Measurements from ENCODE around the gene TRIM71. TPM values are rescaled to one million over a fixed set of nuclear protein-coding genes. Genes with fewer than 3 reads are reported as not detected.

TRIM71 gene
- polyA plus RNA-seq, 1 donor from 2014 or later, result 4.0 TPM

GRCh38 chr3:32912046-32912445, 94.2 kb downstream of the TRIM71 start:
- H3K9me2 ChIP-seq (ENCODE audit: insufficient read depth, low read length), result no peaks in the 10 kb centered on the region
- no peak overlapping the region for H2AFZ ChIP-seq (ENCODE audit: low read depth, low read length)
- no peak overlapping the region for H3K9ac ChIP-seq (ENCODE audit: low read length)
- no peak overlapping the region for H3K27ac ChIP-seq (ENCODE audit: low read length)
- H3K36me3 ChIP-seq (ENCODE audit: insufficient read depth, low read length), result no peaks in the 10 kb centered on the region
- H3K4me3 ChIP-seq (ENCODE audit: low read length), result no peak overlapping the region
- no peaks in the 10 kb centered on the region for H3K79me2 ChIP-seq (replicated peaks; ENCODE audit: insufficient read depth, low read length)
- TF ChIP-seq POLR2AphosphoS5 (IDR thresholded peaks at IDR 0.05) (no peak), EP300 (conservative IDR thresholded peaks at IDR 0.05; ENCODE audit: poor library complexity, severe bottlenecking) (no peak), CTCF (IDR thresholded peaks at IDR 0.05; ENCODE audit: poor library complexity, severe bottlenecking) (no peak), REST (IDR thresholded peaks at IDR 0.05; ENCODE audit: borderline replicate concordance) (no peak), SMC3 (conservative IDR thresholded peaks at IDR 0.05; ENCODE audit: poor library complexity) (no peak), TAF1 (IDR thresholded peaks at IDR 0.05; ENCODE audit: low read depth) (no peak), MXI1 (conservative IDR thresholded peaks at IDR 0.05; ENCODE audit: poor library complexity, severe bottlenecking) (no peak), EZH2 (IDR thresholded peaks at IDR 0.05; ENCODE audit: borderline replicate concordance, insufficient read depth, low read length, poor library complexity, severe bottlenecking) (no peak)
- H3F3A ChIP-seq (ENCODE audit: insufficient read depth, low read length, poor library complexity, severe bottlenecking), result no peaks in the 10 kb centered on the region
- no peaks in the 10 kb centered on the region for H4K20me1 ChIP-seq (ENCODE audit: insufficient read depth)
- no peaks in the 10 kb centered on the region for H3K9me3 ChIP-seq (ENCODE audit: low read length)
- H3K4me2 ChIP-seq (ENCODE audit: low read length), result no peak overlapping the region
- H3K27me3 ChIP-seq (ENCODE audit: insufficient read depth, low read depth, low read length), result no peaks in the 10 kb centered on the region

- Histone ChIP-seq H3K9ac (ENCODE audit: low read length) (no peak overlapping the region), H3K4me2 (ENCODE audit: low read length) (no peak overlapping the region), H3K27me3 (ENCODE audit: insufficient read depth, low read depth, low read length) (no peaks in the 10 kb centered on the region), H3K9me2 (ENCODE audit: insufficient read depth, low read length) (no peaks in the 10 kb centered on the region), H4K20me1 (ENCODE audit: insufficient read depth) (no peaks in the 10 kb centered on the region), H3K27ac (ENCODE audit: low read length) (no peak overlapping the region), H3K9me3 (ENCODE audit: low read length) (no peaks in the 10 kb centered on the region), H2AFZ (ENCODE audit: low read depth, low read length) (no peak overlapping the region), H3K36me3 (ENCODE audit: insufficient read depth, low read length) (no peaks in the 10 kb centered on the region), H3K79me2 (replicated peaks; ENCODE audit: insufficient read depth, low read length) (no peaks in the 10 kb centered on the region), H3K4me3 (ENCODE audit: low read length) (no peak overlapping the region), H3F3A (ENCODE audit: insufficient read depth, low read length, poor library complexity, severe bottlenecking) (no peaks in the 10 kb centered on the region)
- no peak for TF ChIP-seq CTCF (IDR thresholded peaks at IDR 0.05; ENCODE audit: poor library complexity, severe bottlenecking)
- TF ChIP-seq REST (IDR thresholded peaks at IDR 0.05; ENCODE audit: borderline replicate concordance), result no peak
- no peak for TF ChIP-seq POLR2AphosphoS5 (IDR thresholded peaks at IDR 0.05)
- TF ChIP-seq EZH2 (IDR thresholded peaks at IDR 0.05; ENCODE audit: borderline replicate concordance, insufficient read depth, low read length, poor library complexity, severe bottlenecking), result no peak
- TF ChIP-seq TAF1 (IDR thresholded peaks at IDR 0.05; ENCODE audit: low read depth), result no peak
- TF ChIP-seq EP300 (conservative IDR thresholded peaks at IDR 0.05; ENCODE audit: poor library complexity, severe bottlenecking), result no peak
- no peak for TF ChIP-seq RAD21 (conservative IDR thresholded peaks at IDR 0.05)
- no peak for TF ChIP-seq MXI1 (conservative IDR thresholded peaks at IDR 0.05; ENCODE audit: poor library complexity, severe bottlenecking)
- TF ChIP-seq SMC3 (conservative IDR thresholded peaks at IDR 0.05; ENCODE audit: poor library complexity), result no peak
Observed at GRCh38 chr3:32913790-32914446, 96.1 kb downstream of the TRIM71 start.
